AG04449 (cell line): ENCODE data around the gene SMU1.

Source experiments
- CTCF ChIA-PET: fragments of 350-600 bp; formaldehyde crosslinking; extraction: SDS; loops from one replicate; lab custom pipeline; 2021; ENCODE audit warnings: antibody characterized with exemption; lab: Yijun Ruan, JAX
- POLR2A ChIA-PET: fragments of 400-600, 350-600 bp; formaldehyde crosslinking; extraction: SDS; loops from one replicate; lab custom pipeline; 2020; ENCODE audit warnings: antibody characterized with exemption, inconsistent platforms; lab: Yijun Ruan, JAX
- DNase-seq: peaks from one replicate; pipeline ENCODE4 v3.0.0-alpha.2; 2010; ENCODE audit warnings: low read depth, low spot score
- H3K4me3 ChIP-seq: 2 replicates; pipeline ENCODE4 v1.5.1; 2011; ENCODE audit warnings: low read depth, mild to moderate bottlenecking, control low read depth, low read length
- CTCF ChIP-seq: IDR thresholded peaks from one replicate; pipeline ENCODE4 v1.5.1; 2011; ENCODE audit warnings: mild to moderate bottlenecking, moderate library complexity, low read length, control low read depth, inconsistent platforms; ENCODE audit not compliant: insufficient read depth; ENCODE audit errors: missing control alignments

The SMU1 gene

GRCh38 chr9:33112094-33112493 lies 35.6 kb upstream of the SMU1 start:
- POLR2A ChIA-PET = no interaction called here
- TF ChIP-seq CTCF = no peak
- no peak for DNase-seq
- CTCF ChIA-PET = no interaction called here
- H3K4me3 ChIP-seq = no peak overlapping the region

GRCh38 chr9:33111631-33112030 lies 35.2 kb upstream of the SMU1 start:
- no peak for TF ChIP-seq CTCF
- ChIA-PET POLR2A (no interaction called here), CTCF (no interaction called here)
- H3K4me3 ChIP-seq = no peak overlapping the region
- no peak for DNase-seq

- H3K4me3 ChIP-seq = no peak overlapping the region
- POLR2A ChIA-PET = no interaction called here
- TF ChIP-seq CTCF = no peak
- CTCF ChIA-PET = no interaction called here
- DNase-seq = no peak
These were observed 34.2 kb upstream of the SMU1 start for GRCh38 chr9:33110686-33111085.

GRCh38 chr9:33109850-33110595 lies 33.5 kb upstream of the SMU1 start:
- CTCF ChIA-PET = no interaction called here
- no peak for DNase-seq
- H3K4me3 ChIP-seq = no peak overlapping the region
- TF ChIP-seq CTCF = no peak
- POLR2A ChIA-PET = no interaction called here

- CTCF ChIA-PET = no interaction called here
- DNase-seq = no peak
- TF ChIP-seq CTCF = no peak
- POLR2A ChIA-PET = no interaction called here
- H3K4me3 ChIP-seq = no peak overlapping the region
These were observed 32.6 kb upstream of the SMU1 start for GRCh38 chr9:33109097-33109496.

GRCh38 chr9:33108472-33108871 lies 32.0 kb upstream of the SMU1 start:
- H3K4me3 ChIP-seq = no peak overlapping the region
- no peak for DNase-seq
- POLR2A ChIA-PET = no interaction called here
- TF ChIP-seq CTCF = no peak
- CTCF ChIA-PET = no interaction called here
